Mucosa of stomach (tissue), 1 donor: ENCODE data around the gene SHANK1.

Experiments
- H3K27me3 ChIP-seq: one replicate; pipeline ENCODE4 v1.7.0; 2013; ENCODE audit warnings: mild to moderate bottlenecking, low read length; ENCODE audit not compliant: control insufficient read depth, insufficient read depth
- H3K36me3 ChIP-seq: one replicate; pipeline ENCODE4 v1.7.0; 2013; ENCODE audit warnings: low read length; ENCODE audit not compliant: control insufficient read depth, insufficient read depth
- H3K4me1 ChIP-seq: one replicate; pipeline ENCODE4 v1.7.0; 2013; ENCODE audit warnings: mild to moderate bottlenecking, low read length; ENCODE audit not compliant: control insufficient read depth, insufficient read depth
- H3K4me3 ChIP-seq: one replicate; pipeline ENCODE4 v1.7.0; 2013; ENCODE audit warnings: low read length
- H3K9ac ChIP-seq: one replicate; pipeline ENCODE4 v1.7.0; 2013; ENCODE audit warnings: mild to moderate bottlenecking, low read length, moderate library complexity
- H3K9me3 ChIP-seq: one replicate; pipeline ENCODE4 v1.7.0; 2013; ENCODE audit warnings: mild to moderate bottlenecking, low read length, moderate library complexity; ENCODE audit not compliant: control insufficient read depth
- donor health status: Pancreatic carcinoma.

Gene SHANK1

DNA sequence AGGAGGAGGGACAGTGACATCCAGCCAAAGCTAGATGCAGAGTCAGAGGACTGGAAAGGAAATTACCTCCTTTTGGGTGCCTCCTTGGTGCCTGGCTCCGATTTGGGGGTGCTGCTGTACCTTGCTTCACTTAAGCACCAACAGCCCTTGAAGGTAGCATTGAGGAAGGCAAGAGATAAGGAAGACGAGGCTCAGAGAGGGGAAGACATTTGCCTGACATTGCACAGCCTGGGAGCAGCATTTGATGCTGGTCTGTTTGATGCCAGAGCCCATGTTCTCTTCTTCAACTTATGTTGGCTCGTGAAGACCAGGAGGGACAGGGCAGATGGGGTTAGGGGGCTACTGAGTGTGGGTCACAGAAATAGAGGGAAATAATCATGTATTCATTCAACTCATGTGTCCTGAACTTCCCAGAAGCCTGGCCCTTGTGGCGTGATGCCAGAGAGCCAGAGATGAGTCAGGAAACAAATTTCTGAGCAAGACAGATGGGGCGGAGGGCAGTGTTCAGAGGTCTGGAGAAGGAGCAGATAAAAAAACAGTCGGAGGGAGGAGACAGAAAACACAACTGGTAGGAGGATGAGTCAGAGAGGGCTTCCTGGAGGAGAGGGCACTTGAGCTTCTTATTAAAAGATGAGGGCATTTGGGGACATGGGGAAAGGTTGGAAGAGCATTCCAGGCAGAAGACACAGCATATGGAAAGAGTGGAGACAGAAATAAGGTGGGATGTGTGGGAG, 73.4 kb downstream of the SHANK1 start:
- Histone ChIP-seq H3K9ac (no peak overlapping the region), H3K36me3 (no peaks in the 10 kb centered on the region), H3K4me1 (no peaks in the 10 kb centered on the region), H3K4me3 (no peak overlapping the region), H3K9me3 (no peaks in the 10 kb centered on the region), H3K27me3 (peaks cover 4% of the 10 kb centered on the region)

DNA sequence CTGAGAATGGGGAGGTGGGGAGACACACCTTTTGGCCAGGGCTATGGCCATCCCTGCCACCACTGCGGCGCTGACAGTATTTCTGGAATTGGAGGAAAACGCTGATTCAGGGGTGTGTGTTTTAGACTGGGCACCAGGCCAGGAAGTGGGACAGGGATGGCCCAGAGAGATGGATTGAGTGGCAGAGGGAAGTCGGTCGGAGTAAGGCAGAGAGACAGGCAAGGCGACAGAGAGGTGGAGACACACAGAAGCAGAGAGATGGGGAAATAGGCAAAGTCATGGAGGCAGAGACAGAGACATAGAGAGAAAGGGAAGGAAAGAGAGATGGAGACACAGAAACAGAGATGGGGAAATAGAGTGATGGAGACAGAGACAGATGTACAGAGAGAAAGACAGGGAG, 74.5 kb downstream of the SHANK1 start:
- H3K9me3 ChIP-seq = no peaks in the 10 kb centered on the region
- no peak overlapping the region for H3K9ac ChIP-seq
- no peaks in the 10 kb centered on the region for H3K4me1 ChIP-seq
- H3K27me3 ChIP-seq = peaks cover 7% of the 10 kb centered on the region
- no peak overlapping the region for H3K4me3 ChIP-seq
- H3K36me3 ChIP-seq = no peaks in the 10 kb centered on the region

DNA sequence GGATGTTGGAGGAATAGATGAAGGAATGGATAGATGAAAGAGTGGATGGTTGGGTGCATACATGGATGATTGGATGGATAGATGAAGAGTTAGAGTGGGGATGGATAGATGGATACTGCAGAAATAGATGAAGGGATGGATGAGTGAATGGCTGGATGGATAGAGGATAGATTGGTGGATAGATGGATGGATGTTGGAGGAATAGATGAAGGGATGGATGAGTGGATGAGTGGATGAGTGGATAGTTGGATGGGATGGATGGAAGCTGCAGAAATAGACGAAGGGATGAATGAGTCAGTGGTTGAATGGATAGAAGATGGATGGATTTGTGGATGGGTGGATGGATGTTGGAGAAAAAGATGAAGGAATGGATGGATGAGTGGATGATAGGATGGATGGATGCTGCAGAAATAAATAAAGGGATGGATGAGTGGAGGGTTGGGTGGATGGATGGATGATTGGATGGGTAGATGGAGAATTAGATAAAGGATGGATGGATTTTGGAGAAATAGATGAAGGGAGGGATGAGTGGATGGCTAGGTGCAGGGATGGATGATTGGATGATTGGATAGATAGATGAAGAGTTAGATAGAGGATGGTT, 75.2 kb downstream of the SHANK1 start:
- Histone ChIP-seq H3K9ac (no peak overlapping the region), H3K4me1 (no peaks in the 10 kb centered on the region), H3K36me3 (no peaks in the 10 kb centered on the region), H3K9me3 (no peaks in the 10 kb centered on the region), H3K27me3 (peaks cover 13% of the 10 kb centered on the region), H3K4me3 (no peak overlapping the region)

DNA sequence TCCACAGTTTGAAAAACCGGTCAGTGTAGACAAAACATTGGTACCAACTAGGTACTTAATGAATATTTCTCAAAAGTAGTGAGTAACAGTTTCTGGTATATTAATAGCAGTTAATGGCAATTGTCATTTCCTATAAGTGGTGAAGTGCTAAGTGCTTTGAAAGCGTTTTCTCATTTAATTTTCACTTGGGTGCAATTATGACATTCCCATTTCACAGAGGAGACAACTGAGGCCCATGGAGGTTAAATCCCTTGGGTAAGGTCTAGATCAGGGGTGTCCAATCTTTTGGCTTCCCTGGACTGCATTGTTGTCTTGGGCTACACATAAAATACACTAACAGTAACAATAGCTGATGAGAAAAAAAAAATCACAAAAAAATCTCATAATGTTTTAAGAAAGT, 79.2 kb downstream of the SHANK1 start:
- no peaks in the 10 kb centered on the region for H3K9me3 ChIP-seq
- no peaks in the 10 kb centered on the region for H3K4me1 ChIP-seq
- no peak overlapping the region for H3K4me3 ChIP-seq
- H3K36me3 ChIP-seq = no peaks in the 10 kb centered on the region
- peaks cover 36% of the 10 kb centered on the region for H3K27me3 ChIP-seq
- H3K9ac ChIP-seq = no peak overlapping the region

DNA sequence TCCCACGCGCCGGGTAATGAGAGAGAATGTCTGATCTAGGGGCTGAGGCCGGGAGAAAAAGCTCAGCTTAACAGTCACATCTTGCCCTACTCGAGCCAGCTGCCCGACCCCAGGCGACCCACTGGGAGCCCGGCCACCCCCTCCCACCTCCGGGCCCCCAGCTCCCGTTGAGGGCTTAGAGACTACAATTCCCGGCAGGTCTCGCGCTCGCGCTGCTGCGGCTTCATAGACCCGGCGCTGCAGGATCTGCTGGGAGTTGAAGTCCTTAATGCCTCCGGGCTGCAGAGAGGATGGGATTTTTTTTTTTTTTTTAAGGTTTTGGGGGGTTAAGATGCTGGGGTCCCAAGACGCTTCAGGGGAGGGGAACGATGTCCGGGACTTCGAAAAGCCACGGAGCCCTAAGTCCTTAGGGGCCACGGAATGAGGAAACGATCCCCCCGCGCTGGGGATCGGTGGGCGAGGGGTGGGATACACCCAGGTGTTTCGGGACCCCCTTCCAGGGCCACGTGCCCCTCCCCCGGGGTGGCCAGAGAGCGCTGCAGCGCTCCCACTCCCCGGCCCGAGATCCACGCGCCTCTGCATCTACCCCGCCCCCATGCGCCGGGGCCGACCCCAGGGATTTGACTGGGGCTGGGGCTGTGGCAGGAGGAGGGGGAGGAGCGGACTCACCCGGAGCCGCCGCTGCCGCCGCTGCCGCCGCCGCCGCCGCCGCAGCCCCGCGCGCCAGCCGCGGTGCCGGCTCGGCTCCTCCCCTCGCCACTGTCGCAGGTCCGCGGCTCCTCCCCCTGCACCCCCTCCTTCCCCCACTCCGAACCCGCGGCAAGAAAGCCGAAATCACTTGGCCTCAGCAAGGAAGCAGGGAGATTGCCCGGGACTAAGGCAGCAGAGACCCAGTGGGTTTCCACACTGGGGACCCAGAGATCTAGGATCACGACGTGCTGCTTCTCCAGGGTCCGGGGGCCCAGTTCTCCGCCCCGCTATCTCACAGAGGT, 80.2 kb downstream of the SHANK1 start, which contains the start of gene SYT3:
Gene SYT3, minus strand, starts transcription at position 761 of the 992 bp plus-strand sequence. CDS start 2,470 bp downstream, outside the sequence.
- H3K4me1 ChIP-seq = no peaks in the 10 kb centered on the region
- no peak within 1 kb of the TSS for H3K9ac ChIP-seq
- H3K9me3 ChIP-seq = peaks cover 2% of the 10 kb centered on the region

DNA sequence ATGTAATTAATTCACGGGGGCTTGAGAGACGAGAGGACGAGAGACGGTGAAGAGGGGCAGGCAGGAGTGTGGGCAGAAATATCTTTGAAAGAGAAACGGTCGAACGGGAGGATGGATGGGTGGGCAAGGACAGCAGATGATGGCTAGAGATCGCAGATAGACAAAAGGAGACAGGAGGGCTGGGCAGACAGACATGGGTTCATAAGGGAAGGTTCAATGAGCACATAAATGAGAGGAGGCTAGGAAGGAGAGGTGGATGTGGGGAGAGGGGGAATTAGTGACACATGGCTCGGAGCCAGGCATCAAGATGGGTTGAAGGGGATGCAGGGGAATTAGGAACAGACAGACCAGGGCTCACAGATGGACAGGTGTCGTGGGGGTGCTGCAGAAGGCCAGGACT, 81.0 kb downstream of the SHANK1 start:
- no peaks in the 10 kb centered on the region for H3K4me1 ChIP-seq
- H3K36me3 ChIP-seq = no peaks in the 10 kb centered on the region
- no peak overlapping the region for H3K4me3 ChIP-seq
- peaks cover 10% of the 10 kb centered on the region for H3K9me3 ChIP-seq
- peaks cover 36% of the 10 kb centered on the region for H3K27me3 ChIP-seq
- no peak overlapping the region for H3K9ac ChIP-seq

More for the DNA sequence above, 80.2 kb downstream of the SHANK1 start, which contains the start of gene SYT3:
- Histone ChIP-seq H3K4me3 (no peak within 1 kb of the TSS), H3K27me3 (peaks cover 36% of the 10 kb centered on the region), H3K36me3 (no peaks in the 10 kb centered on the region)

DNA sequence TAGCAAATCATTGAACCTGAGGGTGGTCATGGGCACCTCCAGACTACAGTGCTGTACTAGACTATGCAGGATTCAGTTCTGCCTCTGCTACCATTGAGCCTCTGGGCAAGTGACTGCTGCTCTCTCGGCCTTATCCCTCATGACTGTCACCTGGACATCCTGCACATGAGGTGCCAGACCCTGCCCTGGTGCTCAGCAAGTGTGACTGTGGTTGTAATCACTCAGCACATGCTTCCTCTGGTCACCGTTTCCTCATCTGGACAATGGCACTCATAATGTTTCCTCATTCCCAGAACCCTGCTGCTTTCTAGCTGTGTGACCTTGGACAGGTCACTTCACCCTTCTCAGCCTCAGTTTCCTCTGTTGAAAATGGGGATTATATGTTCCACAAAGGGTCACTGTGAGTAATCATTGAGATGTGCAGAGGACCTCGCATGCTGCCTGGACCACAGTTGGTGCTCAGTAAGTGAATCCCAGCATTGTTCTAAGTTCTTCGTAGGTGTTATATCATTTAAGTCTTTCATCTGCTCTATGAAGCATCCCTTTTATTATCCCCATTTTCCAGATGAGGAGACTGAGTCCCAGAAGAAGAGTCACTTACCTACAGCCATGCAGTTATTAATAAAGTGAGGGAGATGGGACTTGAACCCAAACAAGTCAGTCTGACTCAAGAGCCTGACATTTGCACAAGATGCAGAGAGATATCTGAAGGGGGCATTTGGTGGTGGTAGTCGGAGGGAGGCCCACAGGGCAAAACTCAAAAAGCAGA, 83.1 kb downstream of the SHANK1 start:
- Histone ChIP-seq H3K9me3 (peaks cover 11% of the 10 kb centered on the region), H3K9ac (no peak overlapping the region)

DNA sequence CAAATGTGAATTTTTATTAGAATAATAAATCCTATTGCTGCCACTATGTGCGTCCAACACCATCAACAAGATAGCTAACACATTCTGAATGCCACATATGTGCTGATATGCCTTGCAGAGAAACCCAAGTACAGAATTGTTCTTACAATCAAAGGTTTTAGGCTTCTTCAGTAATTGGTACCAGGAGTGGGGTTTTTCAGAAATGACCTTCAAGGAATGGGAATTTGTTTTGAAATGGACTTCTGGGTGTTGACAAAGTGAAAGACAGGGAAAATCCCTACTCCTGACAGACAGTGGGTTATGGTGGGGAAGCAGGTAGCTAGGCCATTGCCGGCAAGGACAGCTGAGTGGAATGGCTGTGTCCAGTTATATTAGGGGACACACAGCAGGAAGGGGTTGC, 85.6 kb downstream of the SHANK1 start:
- no peaks in the 10 kb centered on the region for H3K36me3 ChIP-seq
- peaks cover 11% of the 10 kb centered on the region for H3K9me3 ChIP-seq
- H3K4me1 ChIP-seq = no peaks in the 10 kb centered on the region
- no peak overlapping the region for H3K4me3 ChIP-seq
- H3K27me3 ChIP-seq = peaks cover 23% of the 10 kb centered on the region
- H3K9ac ChIP-seq = no peak overlapping the region

More for the DNA sequence above, 83.1 kb downstream of the SHANK1 start:
- Histone ChIP-seq H3K36me3 (no peaks in the 10 kb centered on the region), H3K27me3 (peaks cover 36% of the 10 kb centered on the region), H3K4me1 (no peaks in the 10 kb centered on the region), H3K4me3 (no peak overlapping the region)

DNA sequence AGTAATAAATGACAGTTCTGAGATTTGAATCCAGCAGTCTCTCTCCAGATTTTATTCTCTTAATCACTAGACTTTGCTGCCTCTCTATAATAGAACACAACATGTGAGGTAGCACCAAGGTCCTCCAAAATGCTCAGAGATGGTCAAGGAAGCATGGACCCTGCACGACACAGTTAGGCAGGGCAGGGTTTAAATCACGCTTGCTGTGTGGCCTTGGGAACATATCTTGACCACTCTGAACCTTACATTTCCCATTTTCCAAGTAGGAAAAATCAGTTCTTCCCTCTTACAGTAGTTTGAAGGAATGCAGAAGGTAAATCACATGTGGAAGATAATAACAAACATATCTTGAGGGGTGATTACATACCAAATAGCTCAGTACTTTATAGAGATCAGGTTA, 86.2 kb downstream of the SHANK1 start:
- no peak overlapping the region for H3K4me3 ChIP-seq
- no peaks in the 10 kb centered on the region for H3K4me1 ChIP-seq
- H3K9ac ChIP-seq = no peak overlapping the region
- H3K36me3 ChIP-seq = no peaks in the 10 kb centered on the region
- peaks cover 11% of the 10 kb centered on the region for H3K9me3 ChIP-seq
- H3K27me3 ChIP-seq = peaks cover 17% of the 10 kb centered on the region

DNA sequence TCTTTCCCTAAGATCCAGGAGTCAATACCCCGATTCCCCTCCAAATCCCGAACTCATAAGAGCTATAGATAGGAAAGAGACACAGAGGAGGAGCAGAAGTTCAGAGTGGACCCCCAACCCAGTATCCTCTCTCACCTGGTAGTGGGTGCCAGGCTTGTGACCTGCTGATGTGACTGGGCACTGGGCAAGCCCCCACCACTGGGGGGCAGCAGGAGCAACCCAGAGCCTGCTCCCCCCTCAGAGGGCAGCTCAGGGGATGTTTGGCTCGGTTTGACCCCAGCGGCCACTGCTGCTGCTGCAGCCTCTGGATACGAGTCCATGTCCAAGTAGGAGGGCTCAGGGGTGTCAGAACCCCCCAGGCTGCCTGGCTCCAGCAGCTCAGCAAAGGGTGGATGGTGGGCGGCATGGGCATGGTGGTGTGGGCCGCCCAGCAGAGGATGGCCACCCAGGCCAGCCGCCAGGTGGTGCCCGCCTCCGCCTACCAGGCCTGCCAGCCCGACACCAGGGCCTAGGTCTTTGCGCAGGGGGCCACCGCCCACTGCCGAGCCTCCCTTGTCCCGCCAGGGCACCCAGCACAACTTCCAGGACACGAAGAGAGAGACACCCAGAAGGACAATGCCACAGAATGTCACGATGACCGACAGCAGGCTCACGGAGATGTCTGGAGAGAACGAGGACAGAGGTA, 87.3 kb downstream of the SHANK1 start:
- peaks cover 7% of the 10 kb centered on the region for H3K27me3 ChIP-seq
- peaks cover 11% of the 10 kb centered on the region for H3K9me3 ChIP-seq
- no peak overlapping the region for H3K9ac ChIP-seq
- H3K4me3 ChIP-seq = no peak overlapping the region
- no peaks in the 10 kb centered on the region for H3K36me3 ChIP-seq
- H3K4me1 ChIP-seq = no peaks in the 10 kb centered on the region

DNA sequence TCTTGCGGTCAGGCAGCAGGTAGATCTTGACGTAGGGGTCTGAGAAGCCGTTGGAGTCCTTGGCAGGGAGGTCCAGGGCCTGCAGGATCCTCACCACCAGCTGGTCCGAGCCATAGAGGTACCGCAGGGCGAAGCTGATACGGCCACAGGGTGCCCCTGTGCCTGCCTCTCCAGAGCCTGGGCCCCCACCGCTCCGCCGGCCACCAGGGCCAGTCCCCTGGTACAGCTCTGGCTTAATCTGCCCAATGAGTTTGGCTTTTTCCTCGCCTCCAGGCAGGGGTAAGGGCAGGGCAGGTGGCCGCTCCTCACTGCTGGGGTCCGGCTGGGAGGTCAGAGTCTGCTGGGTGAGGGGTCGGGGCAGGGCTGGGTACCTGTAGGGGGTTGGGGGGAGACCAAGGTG, 89.8 kb downstream of the SHANK1 start:
- no peak overlapping the region for H3K4me3 ChIP-seq
- no peaks in the 10 kb centered on the region for H3K36me3 ChIP-seq
- H3K9ac ChIP-seq = no peak overlapping the region
- peaks cover 11% of the 10 kb centered on the region for H3K9me3 ChIP-seq
- H3K27me3 ChIP-seq = no peaks in the 10 kb centered on the region
- H3K4me1 ChIP-seq = no peaks in the 10 kb centered on the region
